ENCODE data around the gene SUSD6. TPM values are rescaled to one million over a fixed set of nuclear protein-coding genes. Genes with fewer than 3 reads are reported as not detected.
A peak's percentile ranks its signal among the peaks of the same experiment; 100 is the strongest.

The SUSD6 gene
- total RNA-seq, 1 experiment from 2014 or later, result 1.1 TPM

DNA sequence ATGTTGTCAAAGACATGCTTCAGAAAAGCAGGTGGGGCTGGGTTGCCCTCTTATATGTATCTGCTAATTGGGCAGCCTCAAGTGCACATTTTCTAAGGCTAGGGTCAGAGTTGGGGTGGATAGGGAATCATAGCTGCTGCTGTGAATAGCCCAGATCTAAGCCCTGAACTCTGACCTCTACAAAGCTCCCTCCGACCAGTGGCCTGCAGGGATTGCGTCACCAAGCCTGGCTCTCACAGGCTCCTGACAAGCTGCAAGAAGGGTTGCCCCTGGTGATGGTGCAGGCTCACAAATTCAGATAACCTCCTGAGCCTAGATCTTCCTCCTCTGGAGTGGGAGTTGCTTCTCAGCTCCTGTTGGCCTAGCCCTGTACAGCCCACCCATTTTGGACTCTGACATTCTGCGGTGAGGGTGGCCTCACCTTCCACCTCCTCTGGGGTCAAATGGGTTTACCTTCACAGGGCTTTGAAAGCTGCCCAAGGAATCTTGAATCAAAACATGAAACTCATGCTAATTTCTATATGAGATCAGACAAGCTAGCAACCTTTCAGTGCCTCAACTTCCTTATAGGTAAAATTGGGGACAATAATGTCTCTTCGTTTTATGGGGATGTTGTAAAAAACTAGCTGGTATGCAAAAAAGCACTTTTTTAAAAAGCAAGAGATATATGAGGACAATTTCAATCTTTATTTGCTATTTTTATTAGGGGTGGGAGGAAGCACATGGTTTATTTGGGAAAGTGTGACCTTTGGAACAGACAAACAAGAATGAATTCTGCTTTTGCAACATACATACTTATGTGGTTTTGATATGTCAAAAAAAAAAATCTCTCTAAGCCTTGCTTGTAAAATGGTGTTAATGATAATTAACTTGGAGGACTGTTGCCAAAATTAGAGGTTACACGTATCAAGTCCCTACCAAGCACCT, 4.9 kb upstream of the SUSD6 start:
- H3K4me3 ChIP-seq (ENCODE audit: insufficient read depth, low read depth, low read length), result no peak overlapping the region
- H3K36me3 ChIP-seq (replicated peaks; ENCODE audit: control insufficient read depth, insufficient read depth, low read length), result no peaks in the 10 kb centered on the region
- no peaks in the 10 kb centered on the region for H3K27me3 ChIP-seq (ENCODE audit: control insufficient read depth, insufficient read depth, low read length)
- DNase-seq, result no peak

DNA sequence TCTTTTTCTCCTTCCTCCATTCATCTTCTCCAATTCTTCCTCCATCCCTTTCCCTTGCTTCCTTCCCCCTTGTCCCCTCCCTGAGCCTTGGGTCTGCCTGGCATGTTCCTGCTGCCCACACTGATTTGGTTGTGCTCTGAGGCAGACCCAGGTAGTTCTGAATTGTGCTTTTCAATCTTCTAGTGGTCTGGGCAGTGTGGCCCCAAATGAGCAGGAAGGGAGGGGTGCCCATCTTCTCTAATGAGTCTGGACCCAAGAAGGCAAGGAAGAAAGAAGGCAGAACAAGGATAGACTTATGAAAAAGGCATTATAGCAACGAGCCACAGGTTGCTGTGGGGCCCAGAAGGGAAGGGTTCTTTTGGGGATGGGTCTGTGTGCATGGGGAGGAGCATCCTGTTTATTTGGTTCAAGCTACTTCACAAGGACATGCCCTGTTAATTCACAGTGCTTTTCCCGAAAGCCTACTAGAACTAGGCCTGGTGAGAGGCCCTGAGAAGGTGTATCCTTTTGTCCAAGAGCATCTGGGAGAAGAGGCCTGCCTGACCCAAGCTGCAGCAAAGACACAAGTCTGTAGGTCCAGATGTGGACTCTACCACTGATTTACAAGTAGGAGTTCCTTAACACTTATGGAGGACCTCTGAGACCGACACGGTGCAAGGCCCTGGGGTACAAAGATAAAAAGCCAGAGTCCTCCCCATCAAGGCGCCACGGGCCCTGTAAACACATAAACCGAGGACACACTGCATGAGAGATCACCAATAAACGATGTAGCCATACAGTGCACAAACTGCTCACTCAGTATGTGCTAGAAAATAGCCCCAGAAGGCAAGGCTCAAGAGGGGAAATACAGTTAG, 1.1 kb upstream of the SUSD6 start:
- Histone ChIP-seq H3K36me3 (replicated peaks; ENCODE audit: control insufficient read depth, insufficient read depth, low read length) (no peaks in the 10 kb centered on the region), H3K4me3 (ENCODE audit: insufficient read depth, low read depth, low read length) (peak overlapping the region; percentile 63), H3K27me3 (ENCODE audit: control insufficient read depth, insufficient read depth, low read length) (peaks cover 3% of the 10 kb centered on the region)
- DNase-seq, result no peak

DNA sequence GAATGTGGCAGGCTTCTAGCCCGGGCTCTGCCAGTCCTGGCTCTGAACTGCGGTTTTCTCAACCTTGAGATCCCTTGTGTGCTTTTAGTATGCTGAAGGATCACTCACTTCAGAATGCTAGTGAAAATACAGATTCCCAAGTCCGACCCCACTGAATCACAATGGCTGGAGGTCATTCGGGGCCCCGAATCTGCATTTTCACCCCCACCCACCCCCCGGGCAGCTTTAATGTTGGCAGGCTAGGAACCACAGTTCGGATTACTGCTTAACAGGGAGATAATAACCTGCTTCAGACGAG, 573 bp upstream of the SUSD6 start:
- Histone ChIP-seq H3K27me3 (ENCODE audit: control insufficient read depth, insufficient read depth, low read length) (peaks cover 3% of the 10 kb centered on the region), H3K4me3 (ENCODE audit: insufficient read depth, low read depth, low read length) (peak overlapping the region; percentile 63), H3K36me3 (replicated peaks; ENCODE audit: control insufficient read depth, insufficient read depth, low read length) (no peaks in the 10 kb centered on the region)
- DNase-seq, result peak; percentile 45

GRCh38 chr14:69612014-69612782, 802 bp downstream of the SUSD6 start:
- peak; percentile 47 for DNase-seq
- Histone ChIP-seq H3K27me3 (ENCODE audit: control insufficient read depth, insufficient read depth, low read length) (peaks cover 3% of the 10 kb centered on the region), H3K36me3 (replicated peaks; ENCODE audit: control insufficient read depth, insufficient read depth, low read length) (no peaks in the 10 kb centered on the region), H3K4me3 (ENCODE audit: insufficient read depth, low read depth, low read length) (peak overlapping the region; percentile 71)

GRCh38 chr14:69612783-69613130, 1.4 kb downstream of the SUSD6 start:
- no peak for DNase-seq

DNA sequence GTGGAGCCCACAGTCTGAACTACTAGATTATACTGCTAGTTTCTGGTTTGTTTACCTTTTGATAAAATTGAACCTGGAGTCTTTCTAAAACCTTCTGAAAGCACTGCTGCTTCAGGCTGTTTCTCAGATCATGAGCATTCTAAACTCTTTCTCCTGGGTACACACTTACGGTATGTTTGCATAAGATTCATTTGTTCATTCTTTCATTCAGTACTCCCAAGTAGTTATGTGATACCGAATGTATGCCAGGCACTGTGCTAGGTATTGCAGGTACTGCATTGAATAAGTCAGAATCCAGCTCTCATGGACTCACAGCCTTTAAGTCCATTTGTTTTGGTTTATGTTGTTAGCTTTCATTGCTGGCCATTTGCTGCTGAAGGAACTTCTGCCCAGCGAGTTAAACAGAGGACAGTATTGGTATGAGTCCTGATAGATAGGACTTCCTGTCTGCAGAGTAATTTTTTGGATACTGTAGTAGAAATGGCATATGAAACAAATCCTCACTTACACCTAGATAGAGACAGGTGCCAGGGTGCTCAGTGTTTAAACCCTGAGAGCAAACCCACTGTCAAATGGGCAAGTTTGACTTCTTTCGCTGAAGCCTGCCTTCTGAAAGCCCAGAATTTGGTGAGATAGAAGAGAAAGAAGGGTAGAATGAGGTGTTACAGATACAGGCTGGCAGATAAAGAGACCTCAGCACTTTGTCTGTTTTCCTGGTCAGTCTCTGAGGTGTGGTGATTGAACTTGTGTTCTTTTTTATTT, 2.1 kb downstream of the SUSD6 start:
- no peak overlapping the region for H3K4me3 ChIP-seq (ENCODE audit: insufficient read depth, low read depth, low read length)
- peaks cover 3% of the 10 kb centered on the region for H3K27me3 ChIP-seq (ENCODE audit: control insufficient read depth, insufficient read depth, low read length)
- H3K36me3 ChIP-seq (replicated peaks; ENCODE audit: control insufficient read depth, insufficient read depth, low read length), result no peaks in the 10 kb centered on the region
- no peak for DNase-seq

More at GRCh38 chr14:69612783-69613130, 1.4 kb downstream of the SUSD6 start:
- Histone ChIP-seq H3K27me3 (ENCODE audit: control insufficient read depth, insufficient read depth, low read length) (peaks cover 3% of the 10 kb centered on the region), H3K4me3 (ENCODE audit: insufficient read depth, low read depth, low read length) (no peak overlapping the region; the same call in 1 of the 2 replicates), H3K36me3 (replicated peaks; ENCODE audit: control insufficient read depth, insufficient read depth, low read length) (no peaks in the 10 kb centered on the region)

- H3K27me3 ChIP-seq (ENCODE audit: control insufficient read depth, insufficient read depth, low read length), result peaks cover 3% of the 10 kb centered on the region
- H3K36me3 ChIP-seq (replicated peaks; ENCODE audit: control insufficient read depth, insufficient read depth, low read length), result no peaks in the 10 kb centered on the region
- no peak for DNase-seq
- H3K4me3 ChIP-seq (ENCODE audit: insufficient read depth, low read depth, low read length), result no peak overlapping the region
Observed at GRCh38 chr14:69614592-69614991, 3.2 kb downstream of the SUSD6 start.

- DNase-seq, result no peak
- Histone ChIP-seq H3K27me3 (ENCODE audit: control insufficient read depth, insufficient read depth, low read length) (peaks cover 3% of the 10 kb centered on the region), H3K4me3 (ENCODE audit: insufficient read depth, low read depth, low read length) (no peak overlapping the region), H3K36me3 (replicated peaks; ENCODE audit: control insufficient read depth, insufficient read depth, low read length) (no peaks in the 10 kb centered on the region)
Observed at GRCh38 chr14:69615121-69615495, 3.7 kb downstream of the SUSD6 start.

DNA sequence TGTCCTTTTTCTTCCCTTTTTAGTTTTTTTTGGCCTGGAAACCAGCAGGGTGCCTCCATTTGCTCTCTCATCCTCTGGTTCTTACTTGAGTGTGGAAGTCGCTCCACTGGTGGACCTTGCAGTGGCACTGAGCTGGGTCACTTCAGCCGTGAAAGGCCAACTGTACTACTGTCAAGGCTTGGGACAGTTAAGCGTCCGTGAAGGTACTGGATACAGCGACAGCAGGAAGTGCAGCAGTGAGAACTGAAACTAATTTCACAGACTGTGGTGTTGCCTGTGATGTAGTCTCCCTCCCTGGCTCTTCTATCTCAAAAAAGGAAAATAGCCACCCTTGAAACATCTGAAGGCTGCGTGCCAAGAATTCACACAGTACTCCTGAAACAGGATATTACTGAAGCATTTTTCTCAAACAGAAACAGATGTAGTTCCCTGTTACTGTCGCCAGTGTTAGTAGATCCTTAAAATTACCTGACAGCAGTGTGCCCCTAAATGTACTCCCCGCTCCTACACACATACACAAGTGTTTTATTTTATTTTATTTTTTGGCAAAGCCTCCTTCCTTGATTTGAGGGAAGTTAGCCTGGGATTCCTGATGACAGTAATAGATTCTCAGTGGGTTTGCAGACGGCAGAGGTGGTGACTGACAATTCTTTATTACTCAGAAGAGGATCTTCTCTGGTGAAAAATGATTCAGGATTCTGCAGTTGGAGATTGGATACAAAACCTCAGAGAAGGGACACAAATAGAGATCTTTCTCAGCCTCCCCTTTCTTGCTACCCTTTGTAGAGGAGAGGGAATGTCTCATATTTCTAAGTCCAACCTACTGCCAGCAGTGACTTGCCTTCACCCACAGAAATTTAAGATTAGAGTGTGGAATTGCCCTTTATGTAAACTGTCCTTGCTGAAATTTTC, 4.4 kb downstream of the SUSD6 start:
- H3K36me3 ChIP-seq (replicated peaks; ENCODE audit: control insufficient read depth, insufficient read depth, low read length), result no peaks in the 10 kb centered on the region
- DNase-seq, result no peak
- no peak overlapping the region for H3K4me3 ChIP-seq (ENCODE audit: insufficient read depth, low read depth, low read length)
- peaks cover 3% of the 10 kb centered on the region for H3K27me3 ChIP-seq (ENCODE audit: control insufficient read depth, insufficient read depth, low read length)

- no peak for DNase-seq
- no peaks in the 10 kb centered on the region for H3K36me3 ChIP-seq (replicated peaks; ENCODE audit: control insufficient read depth, insufficient read depth, low read length)
- peaks cover 3% of the 10 kb centered on the region for H3K27me3 ChIP-seq (ENCODE audit: control insufficient read depth, insufficient read depth, low read length)
- H3K4me3 ChIP-seq (ENCODE audit: insufficient read depth, low read depth, low read length), result no peak overlapping the region
Observed at GRCh38 chr14:69616408-69616773, 5.0 kb downstream of the SUSD6 start.

GRCh38 chr14:69617796-69618195, 6.4 kb downstream of the SUSD6 start:
- DNase-seq, result no peak
- Histone ChIP-seq H3K36me3 (replicated peaks; ENCODE audit: control insufficient read depth, insufficient read depth, low read length) (no peaks in the 10 kb centered on the region), H3K4me3 (ENCODE audit: insufficient read depth, low read depth, low read length) (no peak overlapping the region), H3K27me3 (ENCODE audit: control insufficient read depth, insufficient read depth, low read length) (no peaks in the 10 kb centered on the region)

GRCh38 chr14:69619012-69619411, 7.6 kb downstream of the SUSD6 start:
- Histone ChIP-seq H3K4me3 (ENCODE audit: insufficient read depth, low read depth, low read length) (no peak overlapping the region), H3K36me3 (replicated peaks; ENCODE audit: control insufficient read depth, insufficient read depth, low read length) (no peaks in the 10 kb centered on the region), H3K27me3 (ENCODE audit: control insufficient read depth, insufficient read depth, low read length) (no peaks in the 10 kb centered on the region)
- DNase-seq, result no peak

- no peaks in the 10 kb centered on the region for H3K36me3 ChIP-seq (replicated peaks; ENCODE audit: control insufficient read depth, insufficient read depth, low read length)
- no peak for DNase-seq
- H3K27me3 ChIP-seq (ENCODE audit: control insufficient read depth, insufficient read depth, low read length), result no peaks in the 10 kb centered on the region
- H3K4me3 ChIP-seq (ENCODE audit: insufficient read depth, low read depth, low read length), result no peak overlapping the region
Observed at GRCh38 chr14:69620211-69620611, 8.8 kb downstream of the SUSD6 start.
